ENCODE data around the gene GRIN2D. TPM values are rescaled to one million over a fixed set of nuclear protein-coding genes. Genes with fewer than 3 reads are reported as not detected.

GRIN2D gene
- total and polyA plus RNA-seq, 2 of the 8 experiments (the other 6 are each of a cell fraction or from before 2014, with no cell fraction given) = 2.2 to 12.4 TPM

DNA sequence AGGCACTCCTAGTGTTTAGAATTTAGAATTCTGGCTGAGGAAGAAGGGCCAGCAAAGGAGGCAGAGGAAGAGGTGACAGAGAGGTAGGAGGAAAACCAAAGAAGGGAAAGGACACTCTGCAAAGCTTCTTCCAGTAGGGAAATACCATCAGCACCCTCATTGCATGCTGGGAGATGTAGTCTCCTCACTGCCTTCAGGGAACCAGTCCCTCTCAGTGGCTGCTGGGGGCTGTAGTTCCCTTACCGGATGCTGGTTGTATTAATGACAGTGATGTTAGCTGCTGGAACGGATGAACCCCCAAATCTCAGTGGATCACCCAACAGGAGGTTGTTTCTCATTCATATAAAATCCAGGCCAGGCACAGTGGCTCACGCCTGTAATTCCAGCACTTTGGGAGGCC is 10.1 kb downstream of the GRIN2D start:
- Histone ChIP-seq H3K14ac (ENCODE audit: insufficient read length) (no peak overlapping the region), H2BK20ac (ENCODE audit: low read length) (0 out of 2 replicates have a peak overlapping the region, but pooled peaks have one; percentile 52), H4K8ac (ENCODE audit: extremely low read depth, insufficient read depth, low read length) (no peak overlapping the region), H2BK120ac (replicated peaks; ENCODE audit: low read depth, low read length) (no peak overlapping the region), H3K27me3 (replicated peaks in 1 of 4; ENCODE audit: control insufficient read depth in 3 of 4, extremely low read depth in 1 of 4, insufficient read depth in 3 of 4, low read length in 3 of 4) (no peaks in the 10 kb centered on the region), H2AFZ (ENCODE audit: low read length) (no peak overlapping the region), H4K5ac (ENCODE audit: insufficient read length, low read depth, low read length) (peak overlapping the region; percentile 40), H3K4me2 (ENCODE audit: insufficient read depth in 1 of 2, low read depth in 2 of 2, low read length in 2 of 2) (no peak overlapping the region), H3K23ac (ENCODE audit: insufficient read length) (no peak overlapping the region), H3K18ac (ENCODE audit: extremely low read depth, low read length) (no peak overlapping the region), H3K4me1 (replicated peaks in 1 of 4; ENCODE audit: control insufficient read depth in 3 of 4, insufficient read depth in 4 of 4, low read length in 3 of 4) (peaks cover 11 to 16% (median 12%) of the 10 kb centered on the region in 4 experiments; a peak in 6 of 7 replicates), H3K23me2 (ENCODE audit: low read depth, low read length) (peaks cover 11% of the 10 kb centered on the region), H2BK15ac (ENCODE audit: low read length) (no peak overlapping the region), H2BK5ac (ENCODE audit: low read depth, low read length) (no peak overlapping the region), H3K79me1 (ENCODE audit: low read depth, low read length) (no peaks in the 10 kb centered on the region; the same call in none of the 2 replicates), H2BK12ac (ENCODE audit: low read depth, low read length) (no peak overlapping the region), H2AK5ac (ENCODE audit: low read depth, low read length) (no peak overlapping the region), H3K79me2 (ENCODE audit: control insufficient read depth in 1 of 2, insufficient read depth in 2 of 2, low read length in 2 of 2) (no peaks in the 10 kb centered on the region), H4K20me1 (replicated peaks in 1 of 2; ENCODE audit: control insufficient read depth in 1 of 2, insufficient read depth in 2 of 2, low read length in 2 of 2) (no peaks in the 10 kb centered on the region), H3K4me3 (ENCODE audit: extremely low read depth in 1 of 4, insufficient read depth in 2 of 4, low read depth in 3 of 4, low read length in 4 of 4) (no peak overlapping the region), H4K91ac (replicated peaks; ENCODE audit: insufficient read length, low read length) (peak overlapping the region; percentile 46), H3K9me3 (ENCODE audit: insufficient read depth in 2 of 2, low read depth in 1 of 2, low read length in 1 of 2) (no peaks in the 10 kb centered on the region), H3K36me3 (ENCODE audit: control insufficient read depth in 2 of 4, insufficient read depth in 4 of 4, low read length in 3 of 4) (no peaks in the 10 kb centered on the region), H3K56ac (replicated peaks; ENCODE audit: insufficient read length, low read depth, low read length) (no peak overlapping the region), H3K9ac (replicated peaks in 1 of 4; ENCODE audit: extremely low read depth in 1 of 4, low read depth in 3 of 4, low read length in 3 of 4) (no peak overlapping the region), H3K4ac (replicated peaks; ENCODE audit: insufficient read length, low read depth, low read length) (no peak overlapping the region), H3K27ac (ENCODE audit: low read depth, low read length) (no peak overlapping the region)
- WGBS, 2 experiments (ENCODE audit: extremely low coverage in 1 of 2, insufficient coverage in 1 of 2, insufficient read length in 1 of 2, insufficient replicate concordance in 2 of 2, low coverage in 1 of 2, low lambda C conversion rate in 2 of 2, missing lambda C conversion rate in 1 of 2) = 41% methylated on average over 3 of the region's 3 CpGs; no CpG with 5 or more reads in 1 of the 2 experiments
- TF ChIP-seq JUND (IDR thresholded peaks at IDR 0.05; ENCODE audit: low read length) (no peak), CHD1 (IDR thresholded peaks at IDR 0.05; ENCODE audit: low read depth, low read length) (no peak), CREB1 (IDR thresholded peaks at IDR 0.05) (peak; percentile 64; the same call in 1 of the 2 replicates), SIX5 (IDR thresholded peaks at IDR 0.05; ENCODE audit: low read depth, low read length) (peak; percentile 97), GABPA (IDR thresholded peaks at IDR 0.05; ENCODE audit: borderline replicate concordance, insufficient read depth, low read length) (no peak), RFX5 (IDR thresholded peaks at IDR 0.05; ENCODE audit: borderline replicate concordance, low read depth, low read length) (no peak), JUN (IDR thresholded peaks at IDR 0.05; ENCODE audit: low read depth, low read length) (no peak), TEAD4 (IDR thresholded peaks at IDR 0.05; ENCODE audit: low read depth, low read length) (peak; percentile 29; the same call in 1 of the 2 replicates), SIN3A (conservative IDR thresholded peaks at IDR 0.05 in 1 of 2, IDR thresholded peaks at IDR 0.05 in 1 of 2; ENCODE audit: low read depth in 1 of 2, low read length in 2 of 2) (no peak; a peak in 1 of 4 replicates)
- ChIA-PET CTCF (ENCODE audit: partially characterized antibody) (interaction anchor here (0.9 to 2.3 kb wide), 4 partner anchors 10 to 70 kb away, joined by 3 to 6 read pairs (median 4); partner anchors contain the start of gene GRIN2D), POLR2A (ENCODE audit: partially characterized antibody) (interaction anchor here (0.6 to 5.4 kb wide), 11 partner anchors 8 to 1279 kb away, joined by 3 to 57 read pairs (median 4); partner anchors contain the start of genes GRIN2D and KDELR1)
- peak; percentile 95 for FAIRE-seq
- DNase-seq (ENCODE audit: low read depth in 1 of 2, low spot score in 2 of 2) = peak in 1 of 2 experiments; percentile 61

Measured in H1 (cell line).